K562 (cell line): ENCODE measurements around the gene GALNT18.

Source experiments
- ATF7 ChIP-seq: fragments of 450-650 bp; IDR thresholded peaks from 2 replicates; pipeline ENCODE4 v1.7.1; 2014; ENCODE audit warnings: mild to moderate bottlenecking, moderate library complexity
- CEBPB ChIP-seq: fragments of 450-650 bp; IDR thresholded peaks from 2 replicates; pipeline ENCODE4 v1.6.1; 2016; ENCODE audit warnings: missing genetic modification characterization, missing compliant biosample characterization
- ETS2 ChIP-seq: IDR thresholded peaks from 2 replicates; pipeline ENCODE4 v1.6.1; 2016; ENCODE audit warnings: borderline replicate concordance, missing genetic modification characterization, mild to moderate bottlenecking, moderate library complexity, missing compliant biosample characterization; ENCODE audit not compliant: poor library complexity, severe bottlenecking
- MEF2A ChIP-seq: IDR thresholded peaks from 2 replicates; pipeline ENCODE4 v1.6.1; 2011; ENCODE audit warnings: low read depth, mild to moderate bottlenecking, low read length, moderate library complexity; ENCODE audit not compliant: control insufficient read depth
- MTA3 ChIP-seq: fragments of 450-650 bp; formaldehyde crosslinking; IDR thresholded peaks from 2 replicates; pipeline ENCODE4 v1.6.1; 2017; ENCODE audit warnings: mild to moderate bottlenecking, borderline replicate concordance
- MYC ChIP-seq, 2 experiments: fragments of 250-450 bp in 1 of 2; sonication (Bioruptor Pico) in 1 of 2; IDR thresholded peaks; 2 replicates each; pipeline versions ENCODE4 v1.5.1 to v1.6.1; 2012 to 2021; ENCODE audit warnings: low read depth in 2 of 2, borderline replicate concordance in 1 of 2, improper control_type of control experiment in 1 of 2, low read length in 1 of 2, mild to moderate bottlenecking in 1 of 2, moderate library complexity in 1 of 2
- POLR2A ChIP-seq: fragments of 450-650 bp; conservative IDR thresholded peaks from 2 replicates; pipeline ENCODE4 v1.6.1; 2016
- SMARCA4 ChIP-seq: fragments of 450-650 bp; IDR thresholded peaks from 2 replicates; pipeline ENCODE4 v1.6.1; 2016
- ZNF584 ChIP-seq: fragments of 200-800 bp; sonication (Bioruptor generic); IDR thresholded peaks from 2 replicates; pipeline ENCODE4 v1.6.1; 2016; ENCODE audit warnings: low read depth, mild to moderate bottlenecking, missing genetic modification characterization, missing compliant biosample characterization
- ZNF589 ChIP-seq: fragments of 200-800 bp; sonication (Bioruptor generic); IDR thresholded peaks from 2 replicates; pipeline ENCODE4 v1.6.1; 2016; ENCODE audit warnings: low read depth, missing genetic modification characterization, missing compliant biosample characterization
- TF ChIP-seq, protein P1 (sequence below): fragments of 450-650 bp; IDR thresholded peaks from 2 replicates; pipeline ENCODE4 v1.6.1; 2016; ENCODE audit warnings: missing biosample characterization, missing genetic modification characterization
- TF ChIP-seq, protein P2 (sequence below): sonication (generic); formaldehyde crosslinking; IDR thresholded peaks from 2 replicates; pipeline ENCODE4 v1.8.1; 2023; ENCODE audit warnings: mild to moderate bottlenecking, missing genetic modification reagents
- TF ChIP-seq, protein P3 (sequence below): fragments of 450-650 bp; conservative IDR thresholded peaks from 2 replicates; pipeline ENCODE4 v1.6.1; 2016; ENCODE audit warnings: missing genetic modification characterization, low read depth, mild to moderate bottlenecking, missing compliant biosample characterization, moderate library complexity

DNA sequence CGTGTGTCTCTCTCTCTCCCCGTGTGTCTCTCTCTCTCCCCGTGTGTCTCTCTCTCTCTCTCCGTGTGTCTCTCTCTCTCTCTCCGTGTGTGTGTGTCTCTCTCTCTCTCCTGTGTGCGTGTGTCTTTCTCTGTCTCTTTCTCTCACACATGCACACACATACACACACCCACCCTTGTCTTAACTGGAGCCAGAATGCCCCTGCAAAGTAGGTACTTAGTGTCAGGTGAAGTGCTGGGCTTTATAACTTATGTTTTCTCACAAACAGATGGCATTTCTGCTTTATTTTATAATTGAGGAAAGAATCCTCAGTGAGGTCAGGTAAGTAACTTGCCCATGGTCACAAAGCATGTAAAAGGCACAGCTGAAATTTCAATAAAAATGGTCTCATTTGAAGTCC is 374.7 kb downstream of the GALNT18 start:
- TF ChIP-seq MYC (IDR thresholded peaks at IDR 0.05; ENCODE audit: low read depth, low read length) (no peak), MYC (CRISPR knock-in tag; IDR thresholded peaks at IDR 0.05; ENCODE audit: borderline replicate concordance, low read depth) (no peak), CEBPB (no peak), ATF7 (no peak), POLR2A (no peak), MTA3 (no peak), ZNF584 (no peak), SMARCA4 (no peak), MEF2A (no peak), ZNF589 (CRISPR knock-in tag) (no peak), ETS2 (tag) (no peak)
- TF ChIP-seq, protein P1, sequence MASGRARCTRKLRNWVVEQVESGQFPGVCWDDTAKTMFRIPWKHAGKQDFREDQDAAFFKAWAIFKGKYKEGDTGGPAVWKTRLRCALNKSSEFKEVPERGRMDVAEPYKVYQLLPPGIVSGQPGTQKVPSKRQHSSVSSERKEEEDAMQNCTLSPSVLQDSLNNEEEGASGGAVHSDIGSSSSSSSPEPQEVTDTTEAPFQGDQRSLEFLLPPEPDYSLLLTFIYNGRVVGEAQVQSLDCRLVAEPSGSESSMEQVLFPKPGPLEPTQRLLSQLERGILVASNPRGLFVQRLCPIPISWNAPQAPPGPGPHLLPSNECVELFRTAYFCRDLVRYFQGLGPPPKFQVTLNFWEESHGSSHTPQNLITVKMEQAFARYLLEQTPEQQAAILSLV (tag): no peak
- TF ChIP-seq, protein P2, sequence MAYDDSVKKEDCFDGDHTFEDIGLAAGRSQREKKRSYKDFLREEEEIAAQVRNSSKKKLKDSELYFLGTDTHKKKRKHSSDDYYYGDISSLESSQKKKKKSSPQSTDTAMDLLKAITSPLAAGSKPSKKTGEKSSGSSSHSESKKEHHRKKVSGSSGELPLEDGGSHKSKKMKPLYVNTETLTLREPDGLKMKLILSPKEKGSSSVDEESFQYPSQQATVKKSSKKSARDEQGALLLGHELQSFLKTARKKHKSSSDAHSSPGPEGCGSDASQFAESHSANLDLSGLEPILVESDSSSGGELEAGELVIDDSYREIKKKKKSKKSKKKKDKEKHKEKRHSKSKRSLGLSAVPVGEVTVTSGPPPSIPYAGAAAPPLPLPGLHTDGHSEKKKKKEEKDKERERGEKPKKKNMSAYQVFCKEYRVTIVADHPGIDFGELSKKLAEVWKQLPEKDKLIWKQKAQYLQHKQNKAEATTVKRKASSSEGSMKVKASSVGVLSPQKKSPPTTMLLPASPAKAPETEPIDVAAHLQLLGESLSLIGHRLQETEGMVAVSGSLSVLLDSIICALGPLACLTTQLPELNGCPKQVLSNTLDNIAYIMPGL (CRISPR knock-in tag): no peak
- TF ChIP-seq, protein P3, sequence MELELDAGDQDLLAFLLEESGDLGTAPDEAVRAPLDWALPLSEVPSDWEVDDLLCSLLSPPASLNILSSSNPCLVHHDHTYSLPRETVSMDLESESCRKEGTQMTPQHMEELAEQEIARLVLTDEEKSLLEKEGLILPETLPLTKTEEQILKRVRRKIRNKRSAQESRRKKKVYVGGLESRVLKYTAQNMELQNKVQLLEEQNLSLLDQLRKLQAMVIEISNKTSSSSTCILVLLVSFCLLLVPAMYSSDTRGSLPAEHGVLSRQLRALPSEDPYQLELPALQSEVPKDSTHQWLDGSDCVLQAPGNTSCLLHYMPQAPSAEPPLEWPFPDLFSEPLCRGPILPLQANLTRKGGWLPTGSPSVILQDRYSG (tag): no peak
